GM21786 (cell line): Measurements from ENCODE around the gene ATXN7.

Experiments used
- ATAC-seq: cut with Tn5 transposase; IDR thresholded peaks from one replicate; pipeline ENCODE4 v1.9.1; 2021; ENCODE audit not compliant: unreplicated experiment

The ATXN7 gene, protein sequence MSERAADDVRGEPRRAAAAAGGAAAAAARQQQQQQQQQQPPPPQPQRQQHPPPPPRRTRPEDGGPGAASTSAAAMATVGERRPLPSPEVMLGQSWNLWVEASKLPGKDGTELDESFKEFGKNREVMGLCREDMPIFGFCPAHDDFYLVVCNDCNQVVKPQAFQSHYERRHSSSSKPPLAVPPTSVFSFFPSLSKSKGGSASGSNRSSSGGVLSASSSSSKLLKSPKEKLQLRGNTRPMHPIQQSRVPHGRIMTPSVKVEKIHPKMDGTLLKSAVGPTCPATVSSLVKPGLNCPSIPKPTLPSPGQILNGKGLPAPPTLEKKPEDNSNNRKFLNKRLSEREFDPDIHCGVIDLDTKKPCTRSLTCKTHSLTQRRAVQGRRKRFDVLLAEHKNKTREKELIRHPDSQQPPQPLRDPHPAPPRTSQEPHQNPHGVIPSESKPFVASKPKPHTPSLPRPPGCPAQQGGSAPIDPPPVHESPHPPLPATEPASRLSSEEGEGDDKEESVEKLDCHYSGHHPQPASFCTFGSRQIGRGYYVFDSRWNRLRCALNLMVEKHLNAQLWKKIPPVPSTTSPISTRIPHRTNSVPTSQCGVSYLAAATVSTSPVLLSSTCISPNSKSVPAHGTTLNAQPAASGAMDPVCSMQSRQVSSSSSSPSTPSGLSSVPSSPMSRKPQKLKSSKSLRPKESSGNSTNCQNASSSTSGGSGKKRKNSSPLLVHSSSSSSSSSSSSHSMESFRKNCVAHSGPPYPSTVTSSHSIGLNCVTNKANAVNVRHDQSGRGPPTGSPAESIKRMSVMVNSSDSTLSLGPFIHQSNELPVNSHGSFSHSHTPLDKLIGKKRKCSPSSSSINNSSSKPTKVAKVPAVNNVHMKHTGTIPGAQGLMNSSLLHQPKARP

DNA sequence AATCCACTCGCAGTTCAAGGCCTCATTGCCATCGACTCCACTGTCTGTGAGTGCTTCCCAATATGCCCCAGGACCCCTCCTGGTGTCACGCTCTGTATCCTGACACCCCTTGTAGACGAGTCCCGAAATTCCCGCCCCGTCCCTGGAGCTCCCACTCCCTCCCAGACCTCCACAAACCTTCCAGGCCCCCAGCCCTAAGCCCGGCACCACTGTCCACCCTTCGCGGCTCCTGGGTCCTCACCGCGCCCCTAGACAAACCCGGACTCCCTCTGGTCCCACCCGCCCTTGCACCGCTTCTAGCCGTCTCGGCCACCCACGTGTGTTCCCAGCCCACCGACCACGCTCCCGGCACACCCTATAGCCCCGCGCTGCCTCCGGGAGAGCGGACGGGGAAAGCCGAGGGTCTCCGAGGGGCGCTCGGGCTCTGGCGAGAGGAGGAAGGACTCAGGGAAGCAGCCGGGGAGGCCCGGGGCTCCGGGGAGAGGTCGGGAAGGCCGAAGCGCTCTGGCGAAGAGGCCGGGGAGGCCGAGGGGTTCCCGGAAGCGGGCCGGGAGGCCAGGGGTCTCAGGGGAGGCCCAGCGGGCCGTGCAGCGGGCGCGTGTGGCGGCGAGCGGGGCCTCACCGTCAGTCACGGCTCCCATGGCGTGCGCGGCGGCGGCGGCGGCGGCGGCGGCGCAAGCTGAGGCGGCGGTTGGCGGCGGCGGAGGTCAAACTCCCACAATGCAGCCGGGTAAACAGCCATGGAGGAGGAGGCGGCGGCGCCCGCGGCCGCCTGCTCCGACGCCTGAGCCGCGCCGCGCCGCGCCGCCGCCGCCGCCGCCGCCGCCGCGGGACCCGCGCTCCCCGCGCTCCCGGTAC lies at the start of gene ATXN7, which contains the start of gene THOC7:
ATXN7 (plus strand) TSS at position 718 of the 858 bp plus-strand sequence. CDS start 48,732 bp downstream, outside the sequence.
THOC7 (minus strand) TSS at position 656 of the 858 bp plus-strand sequence; CDS start at position 641, 15 bp downstream.
- peak; percentile 59 for ATAC-seq

DNA sequence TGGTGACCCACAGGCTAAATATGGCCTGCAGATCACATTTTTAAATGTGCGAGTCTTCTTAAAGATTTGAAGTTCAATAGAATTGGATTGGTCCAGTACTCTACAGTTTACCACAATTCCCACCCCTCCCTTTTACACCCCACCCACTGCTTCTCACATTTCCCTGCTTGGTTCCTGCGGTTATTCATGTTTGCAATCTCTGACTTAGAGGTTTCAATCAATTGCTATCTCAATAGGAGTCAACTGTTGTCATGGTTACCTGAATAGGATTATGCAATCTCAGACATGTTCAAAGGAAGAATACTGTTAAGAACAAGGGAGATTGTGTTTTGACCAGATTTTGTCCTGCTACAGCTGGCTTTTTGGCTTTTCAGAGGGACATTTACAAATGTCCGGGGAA lies 49.4 kb upstream of the ATXN7 start:
- ATAC-seq: no peak

DNA sequence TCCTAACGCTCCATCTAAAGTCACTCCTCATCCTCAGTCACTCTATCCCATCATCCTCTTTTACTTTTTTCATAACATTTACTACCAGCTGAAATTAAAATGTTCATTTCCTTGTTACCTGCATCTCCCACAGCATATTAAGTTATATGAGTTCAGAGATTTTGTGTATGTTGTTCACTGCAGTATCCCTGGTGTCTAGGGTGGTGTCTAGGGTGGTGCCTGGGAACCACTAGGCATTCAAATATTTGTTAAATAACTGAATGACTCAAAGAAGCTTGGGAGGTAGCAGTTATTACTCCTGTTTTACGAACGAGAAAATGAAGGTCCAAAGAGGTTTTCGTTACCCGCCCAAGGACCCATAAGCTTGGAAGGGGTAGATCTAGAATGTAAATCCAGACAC lies 46.4 kb upstream of the ATXN7 start:
- ATAC-seq: no peak

DNA sequence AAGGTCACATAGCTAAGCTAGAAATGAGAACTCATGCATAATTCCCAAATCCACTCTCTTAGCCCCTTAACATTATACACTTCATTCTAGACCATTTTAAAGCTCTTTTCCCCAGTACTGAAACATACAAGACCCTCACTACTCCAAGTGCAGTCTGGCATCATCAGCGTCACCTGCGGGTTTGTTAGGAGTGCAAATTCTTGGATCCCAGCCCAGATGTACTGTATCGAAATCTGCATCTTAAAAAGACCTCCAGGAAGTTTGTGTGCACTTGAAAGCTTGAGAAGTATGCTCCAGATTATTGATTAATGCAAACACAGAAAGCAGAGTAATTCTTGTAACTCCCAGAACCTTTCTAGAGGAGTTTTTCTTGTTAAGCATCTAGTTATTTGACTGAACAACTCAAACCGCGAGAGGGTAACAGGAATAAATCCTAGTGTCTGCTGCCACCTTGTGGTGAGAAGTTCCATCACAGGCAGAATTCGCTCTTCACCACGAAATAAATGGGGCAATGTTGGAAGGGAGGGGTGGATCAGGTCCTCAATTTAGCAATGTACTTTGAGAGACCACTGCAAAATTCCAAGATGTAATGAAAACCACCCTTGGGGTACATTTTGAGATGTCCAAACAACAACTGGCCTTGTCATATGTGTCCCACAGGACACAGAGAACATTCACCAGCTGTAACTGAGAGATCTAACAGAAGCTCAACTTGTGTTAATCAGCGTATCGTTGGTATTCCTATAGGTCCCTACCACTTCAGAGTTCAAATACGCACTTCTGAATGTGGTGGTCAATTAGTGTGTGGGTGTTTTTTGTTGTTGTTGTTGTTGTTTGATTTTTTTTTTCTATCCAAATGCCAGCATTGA lies 45.2 kb upstream of the ATXN7 start:
- peak; percentile 76 for ATAC-seq

DNA sequence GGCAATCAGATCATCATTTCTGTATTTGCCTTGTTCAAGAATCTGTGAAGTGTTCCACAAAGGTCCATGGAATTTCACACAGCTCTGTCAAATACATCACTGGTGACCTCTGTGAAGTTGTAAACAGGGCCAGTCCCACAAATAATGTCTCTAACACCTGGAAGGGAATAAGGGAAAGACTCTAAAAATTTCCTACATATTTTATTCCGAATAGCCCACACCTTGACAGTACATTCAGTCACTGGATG lies 44.6 kb upstream of the ATXN7 start, which contains the start of gene C3orf49:
C3orf49 (plus strand) TSS at position 149 of the 248 bp plus-strand sequence. CDS start 173 bp downstream, outside the sequence.
- no peak for ATAC-seq

DNA sequence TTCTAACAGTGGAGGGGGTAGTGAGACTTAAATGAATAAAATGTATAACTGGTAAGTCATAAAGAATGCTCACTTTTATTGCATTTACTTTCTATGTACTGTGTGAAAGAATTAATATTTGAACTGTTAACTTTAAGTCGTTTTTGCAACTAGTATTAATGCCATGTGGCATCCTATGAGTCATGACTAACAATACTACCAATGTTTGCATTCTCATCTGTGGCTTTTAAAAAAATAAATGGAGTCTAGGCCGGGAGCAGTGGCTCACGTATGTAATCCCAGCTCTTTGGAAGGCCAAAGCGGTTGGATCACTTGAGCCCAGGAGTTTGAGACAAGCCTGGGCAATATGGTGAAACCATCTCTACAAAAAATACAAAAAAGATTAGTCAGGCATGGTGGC lies 39.4 kb upstream of the ATXN7 start:
- no peak for ATAC-seq

DNA sequence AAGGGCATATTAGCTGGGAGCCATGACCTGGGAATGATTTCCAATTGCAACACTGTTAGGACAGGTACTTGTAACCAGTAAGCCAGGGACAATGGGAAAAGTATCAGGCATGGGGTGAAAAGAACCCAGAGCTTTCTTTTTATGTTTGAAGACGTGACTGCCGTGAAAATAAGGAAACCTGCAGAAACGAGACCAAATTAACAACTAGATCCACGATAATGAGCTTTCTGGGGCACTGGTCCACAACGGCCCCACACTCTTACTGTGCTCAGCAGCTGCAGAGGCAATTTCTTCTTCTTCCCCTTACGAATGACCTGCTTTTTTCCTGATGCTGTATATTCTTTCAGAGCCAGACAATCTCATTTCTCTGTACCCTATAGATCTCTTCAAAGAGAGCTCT lies 33.1 kb upstream of the ATXN7 start:
- ATAC-seq: no peak

DNA sequence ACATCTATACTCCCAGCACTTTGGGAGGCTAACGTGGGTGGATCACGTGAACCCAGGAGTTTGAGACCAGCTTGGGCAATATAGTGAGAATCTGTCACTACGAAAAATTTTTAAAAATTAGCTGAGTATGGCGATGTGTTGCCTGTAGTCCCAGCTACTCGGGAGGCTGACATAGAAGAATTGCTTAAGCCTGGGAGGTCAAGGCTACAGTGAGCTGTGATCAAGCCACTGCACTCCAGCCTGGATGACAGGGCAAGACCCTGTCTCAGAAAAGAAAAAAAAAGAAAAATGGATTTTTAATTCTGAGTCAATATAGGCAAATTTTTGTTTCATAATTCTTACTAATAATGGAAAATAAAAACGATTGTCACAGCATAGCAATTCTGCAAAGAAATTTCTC lies 31.3 kb upstream of the ATXN7 start:
- no peak for ATAC-seq

DNA sequence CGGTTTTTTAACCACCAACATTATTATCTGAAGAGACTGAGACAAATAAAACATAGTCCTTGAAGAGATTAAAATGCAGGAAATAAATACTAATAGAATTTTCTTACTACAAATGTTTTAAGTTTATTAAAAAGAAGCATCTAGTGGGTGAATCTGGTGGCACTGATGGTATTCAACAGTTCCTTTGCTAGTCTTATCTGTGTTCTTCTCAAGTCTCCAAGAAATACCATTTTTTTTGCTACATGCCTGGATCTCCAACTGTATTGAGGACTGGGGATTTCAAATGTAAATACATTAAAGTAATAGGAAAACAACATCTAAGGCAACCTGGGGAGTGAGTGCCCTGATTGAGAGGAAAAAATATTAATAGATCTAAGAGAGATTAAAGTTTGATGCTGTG lies 22.0 kb upstream of the ATXN7 start:
- ATAC-seq: no peak

DNA sequence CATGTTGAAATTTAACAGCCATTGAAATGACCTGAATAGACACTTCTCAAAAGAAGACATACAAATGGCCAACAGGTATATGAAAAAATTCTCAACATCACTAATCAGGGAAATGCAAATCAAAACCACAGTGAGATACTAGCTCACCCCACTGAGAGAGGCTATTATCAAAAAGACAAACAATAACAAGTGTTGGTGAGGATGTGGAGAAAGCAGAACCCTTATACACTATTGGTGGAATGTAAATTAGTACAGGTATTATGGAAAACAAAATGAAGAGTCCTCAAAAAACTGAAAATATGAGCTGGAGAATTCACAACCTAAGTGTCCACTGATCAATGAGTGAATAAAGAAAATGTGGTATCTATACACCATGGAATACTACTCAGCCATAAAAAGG lies 21.5 kb upstream of the ATXN7 start:
- no peak for ATAC-seq

DNA sequence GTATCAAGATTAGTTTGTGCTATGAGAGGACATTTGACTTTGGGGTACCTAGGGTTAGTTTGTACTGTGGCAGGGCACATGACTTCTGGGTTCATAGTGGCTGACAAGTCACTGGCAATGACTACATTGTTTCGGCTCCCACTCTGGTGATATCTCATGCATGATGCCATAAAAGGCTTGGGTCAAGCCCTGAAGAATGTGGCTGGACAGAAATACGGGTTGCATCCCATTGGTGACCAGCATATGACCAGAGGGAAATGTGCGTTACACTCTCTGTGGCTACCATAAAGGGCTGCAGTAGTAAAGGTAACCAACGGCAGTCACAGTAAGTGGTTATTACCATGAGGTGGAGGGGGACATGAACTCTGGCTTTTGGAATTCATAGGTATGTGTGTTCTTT lies 18.5 kb upstream of the ATXN7 start:
- no peak for ATAC-seq

DNA sequence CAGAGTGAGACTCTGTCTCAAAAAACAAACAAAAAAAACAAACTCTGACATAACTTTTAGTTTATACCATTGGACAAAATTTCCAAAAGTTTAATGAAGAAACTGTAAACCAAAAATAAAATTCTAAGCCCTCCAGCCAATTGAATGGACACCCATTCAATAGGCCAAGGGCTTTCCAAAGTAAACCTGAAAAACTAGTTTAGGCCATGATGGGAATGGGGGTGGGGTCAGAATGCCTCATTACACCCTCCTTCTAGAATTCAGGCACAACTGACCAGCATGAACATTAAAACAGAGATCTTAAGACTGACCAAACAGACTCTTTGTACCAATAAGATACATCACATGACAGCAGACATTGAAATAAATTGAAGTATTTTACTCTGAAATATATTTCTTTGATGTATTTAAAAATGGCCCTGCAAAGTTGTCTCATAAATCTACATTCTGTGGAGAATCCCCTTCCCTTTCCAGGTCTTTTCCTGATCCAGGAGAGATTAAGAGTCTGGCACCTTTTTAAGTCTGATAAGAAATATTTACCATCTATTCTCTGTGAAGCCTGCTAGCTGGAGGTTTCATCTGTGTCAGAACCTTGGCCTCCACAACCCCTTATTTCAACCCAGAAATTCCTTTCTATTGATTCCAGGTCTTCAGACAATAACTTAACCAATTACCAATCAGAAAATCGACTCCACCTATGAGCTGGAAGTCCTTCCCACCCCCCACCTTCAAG lies 15.8 kb upstream of the ATXN7 start:
- ATAC-seq: no peak

DNA sequence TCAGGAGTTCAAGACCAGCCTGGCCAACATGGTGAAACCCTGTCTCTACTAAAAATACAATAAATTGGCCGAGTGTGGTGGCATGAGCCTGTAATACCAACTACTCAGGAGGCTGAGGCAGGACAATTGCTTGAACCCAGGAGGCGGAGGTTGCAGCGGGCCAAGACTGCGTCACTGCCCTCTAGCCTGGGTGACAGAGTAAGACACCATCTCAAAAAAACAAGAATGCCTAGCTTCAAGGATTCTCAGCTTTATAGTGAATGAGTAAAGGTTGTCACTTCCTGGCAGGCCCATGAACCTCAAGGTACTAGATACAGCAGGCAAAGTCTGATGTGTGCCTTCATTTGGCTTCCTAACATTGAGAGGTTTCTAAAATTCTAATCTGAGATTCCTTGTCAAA lies 14.5 kb upstream of the ATXN7 start:
- no peak for ATAC-seq

DNA sequence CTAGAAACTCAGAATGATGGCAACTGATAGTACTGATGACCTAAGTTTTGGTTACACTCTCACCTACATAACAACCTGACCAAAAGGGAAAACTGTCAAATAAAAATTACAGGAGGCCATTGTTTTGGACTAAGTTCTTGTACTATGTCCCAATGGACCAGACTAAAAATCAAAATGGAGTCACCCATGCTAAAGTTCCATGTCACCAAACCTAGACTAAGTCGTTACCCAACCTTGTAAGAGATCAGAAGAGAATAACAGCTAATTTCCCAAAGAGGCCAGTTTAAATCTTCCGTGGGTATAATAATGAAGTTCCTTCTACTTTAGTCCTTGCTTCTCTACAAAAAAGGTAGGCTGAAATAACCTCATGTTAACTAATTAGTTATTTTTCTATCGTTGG lies 12.4 kb upstream of the ATXN7 start:
- ATAC-seq: no peak

DNA sequence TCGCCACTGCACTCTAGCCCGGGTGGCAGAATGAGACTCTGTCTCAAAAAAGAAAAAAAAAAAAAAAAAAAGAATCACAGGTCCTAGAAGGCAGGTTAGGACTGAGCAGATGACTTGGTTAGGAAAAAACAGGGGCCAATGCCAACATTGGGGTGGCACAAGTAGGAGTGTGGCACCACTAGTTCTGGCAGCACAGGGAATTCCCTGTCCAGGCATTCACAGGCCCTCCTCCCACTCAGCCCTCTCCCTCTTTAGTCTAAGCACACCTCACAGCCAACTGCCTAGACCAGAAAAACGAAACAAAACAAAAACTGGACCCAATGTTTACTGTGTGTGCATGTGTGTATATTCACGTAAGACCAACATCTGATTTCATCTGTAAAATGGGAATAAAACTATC lies 10.6 kb upstream of the ATXN7 start:
- ATAC-seq: no peak

DNA sequence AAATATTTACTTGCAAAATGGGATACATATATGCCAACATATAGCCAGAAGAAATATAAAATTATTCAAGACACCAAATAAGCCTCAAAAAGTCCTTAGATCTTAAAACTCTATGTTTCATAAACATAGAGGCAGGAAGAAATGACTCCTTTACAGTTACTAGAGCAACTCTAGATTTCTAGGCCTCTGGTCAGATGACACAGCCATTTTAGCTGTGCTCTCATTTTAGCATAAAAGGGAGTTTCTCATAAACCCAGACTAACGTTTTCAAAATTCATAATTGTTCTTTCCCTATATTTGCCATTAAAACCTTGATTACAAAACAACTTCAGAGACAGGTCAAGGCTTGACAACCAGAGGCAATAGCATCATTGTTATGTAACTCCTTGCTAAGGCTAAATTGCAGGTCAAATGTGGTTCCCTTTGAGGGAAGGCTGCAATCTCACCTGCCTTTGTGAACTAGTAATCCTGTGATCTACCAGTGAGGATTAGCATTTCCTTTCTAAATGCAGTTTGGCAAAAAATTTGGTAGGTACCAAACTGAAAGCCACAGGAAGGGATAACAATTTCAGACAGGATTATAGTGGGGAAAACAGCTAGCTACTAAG lies 8.2 kb upstream of the ATXN7 start:
- ATAC-seq: no peak

DNA sequence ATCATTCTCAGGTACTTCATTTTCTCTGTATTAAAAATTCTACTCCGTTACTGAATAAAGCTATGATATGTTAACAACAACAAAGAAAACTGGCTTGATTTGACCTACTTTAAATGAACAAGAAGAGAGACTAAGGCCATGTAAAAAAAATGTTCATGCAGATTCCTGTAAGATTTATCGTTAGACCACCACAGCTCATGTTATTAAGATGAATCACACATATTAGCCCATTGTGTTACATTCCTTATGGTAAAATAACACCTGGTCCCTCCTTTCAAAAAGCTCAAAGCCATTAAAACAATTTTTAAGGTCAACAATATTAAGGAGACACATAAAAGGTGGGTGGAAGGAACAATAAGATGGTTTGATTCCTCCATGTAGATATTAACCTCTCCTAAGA lies 6.4 kb upstream of the ATXN7 start:
- no peak for ATAC-seq

DNA sequence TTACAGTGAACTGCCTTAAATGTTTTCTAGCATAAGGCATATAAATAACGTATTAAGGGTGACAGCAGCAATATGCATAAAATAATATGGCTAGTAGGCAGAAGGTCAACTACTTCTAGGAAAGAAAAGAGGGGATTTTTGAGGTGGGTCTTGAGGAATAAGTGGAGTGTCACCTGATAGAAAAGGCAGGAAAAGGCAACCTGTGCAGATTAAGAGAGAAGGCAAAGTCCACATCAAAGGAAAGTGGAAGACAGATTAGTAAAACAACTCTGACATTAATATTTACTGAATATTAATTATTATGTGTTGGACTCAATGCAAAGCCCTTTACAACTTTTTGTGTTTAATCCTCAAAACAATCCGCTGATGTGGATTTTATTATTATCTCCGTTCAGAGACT lies 2.9 kb upstream of the ATXN7 start:
- ATAC-seq: no peak

DNA sequence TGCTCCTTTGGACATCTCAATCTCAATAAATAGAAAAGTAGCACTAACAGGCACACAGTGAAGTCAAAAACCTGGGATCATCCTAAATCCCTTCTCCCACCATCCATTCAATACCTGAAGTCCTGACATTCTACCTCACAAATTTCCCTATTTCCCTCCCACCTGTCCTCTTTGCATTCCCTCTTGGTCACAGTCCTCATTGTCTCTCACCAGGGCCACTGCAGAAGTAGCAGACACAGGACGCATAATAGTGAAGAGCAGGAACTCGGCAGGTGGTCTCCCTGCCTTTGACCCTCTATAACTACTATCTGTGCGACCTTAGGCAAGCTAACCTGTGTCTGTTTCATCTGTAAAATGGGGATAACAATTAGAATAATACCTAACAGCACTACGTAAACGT lies 2.4 kb upstream of the ATXN7 start:
- ATAC-seq: no peak
